H1 (cell line): ENCODE data around the gene UBE2E1. TPM values are rescaled to one million over a fixed set of nuclear protein-coding genes. Genes with fewer than 3 reads are reported as not detected.

Source experiments
- CTCF ChIA-PET: fragments of 300-600 bp; sonication (Branson Sonifier 250); formaldehyde crosslinking; loops from one replicate; lab custom pipeline; 2021; ENCODE audit not compliant: partially characterized antibody; lab: Charles Lee
- POLR2A ChIA-PET: fragments of 300-600 bp; sonication (Branson Sonifier 250); formaldehyde crosslinking; loops from one replicate; lab custom pipeline; 2021; ENCODE audit warnings: inconsistent platforms; ENCODE audit not compliant: partially characterized antibody; lab: Charles Lee
- DNase-seq, 2 experiments: peaks; one replicate each; pipeline versions ENCODE4 v3.0.0 to v3.0.0-alpha.2; 2010 to 2022; ENCODE audit warnings: low spot score in 2 of 2, low read depth in 1 of 2, mixed read lengths in 1 of 2
- FAIRE-seq: peaks from 2 replicates; lab custom pipeline; 2011; peaks lifted over from hg19 to GRCh38; lab: Jason Lieb, UNC
- H2AFZ ChIP-seq: 2 replicates; pipeline ENCODE4 v1.8.1; 2012; ENCODE audit warnings: low read length, inconsistent platforms
- H2AK5ac ChIP-seq: 2 replicates; pipeline ENCODE4 v1.6.1; 2013; ENCODE audit warnings: low read depth, low read length
- H2BK120ac ChIP-seq: replicated peaks from 2 replicates; pipeline ENCODE3; 2013; ENCODE audit warnings: low read depth, low read length, inconsistent platforms
- H2BK12ac ChIP-seq: 2 replicates; pipeline ENCODE4 v1.6.1; 2013; ENCODE audit warnings: low read depth, low read length
- H2BK15ac ChIP-seq: 2 replicates; pipeline ENCODE4 v1.6.1; 2013; ENCODE audit warnings: low read length
- H2BK20ac ChIP-seq: 2 replicates; pipeline ENCODE4 v1.6.1; 2013; ENCODE audit warnings: low read length
- H2BK5ac ChIP-seq: 2 replicates; pipeline ENCODE4 v1.6.1; 2013; ENCODE audit warnings: low read depth, low read length
- H3K14ac ChIP-seq: 2 replicates; pipeline ENCODE4 v1.6.1; 2013; ENCODE audit warnings: inconsistent platforms; ENCODE audit not compliant: insufficient read length
- H3K18ac ChIP-seq: 2 replicates; pipeline ENCODE4 v1.6.1; 2013; ENCODE audit warnings: low read length; ENCODE audit errors: extremely low read depth
- H3K23ac ChIP-seq: 2 replicates; pipeline ENCODE4 v1.6.1; 2013; ENCODE audit warnings: inconsistent platforms; ENCODE audit not compliant: insufficient read length
- H3K23me2 ChIP-seq: 2 replicates; pipeline ENCODE4 v1.6.1; 2013; ENCODE audit warnings: low read depth, low read length
- H3K27ac ChIP-seq: 2 replicates; pipeline ENCODE4 v1.6.1; 2011; ENCODE audit warnings: low read depth, low read length, inconsistent platforms
- H3K27me3 ChIP-seq, 4 experiments: replicated peaks in 1 of 4; 1 replicate in 1 of 4; 2 replicates in 3 of 4; pipeline versions ENCODE4 v1.6.1 to v1.8.1; 2011 to 2013; ENCODE audit warnings: low read length in 3 of 4, mild to moderate bottlenecking in 3 of 4, inconsistent platforms in 2 of 4, mixed read lengths in 2 of 4, moderate library complexity in 1 of 4; ENCODE audit not compliant: control insufficient read depth in 3 of 4, insufficient read depth in 3 of 4; ENCODE audit errors: extremely low read depth in 1 of 4
- H3K36me3 ChIP-seq, 4 experiments: 2 replicates each; pipeline versions ENCODE4 v1.6.1 to v1.8.1; 2011 to 2013; ENCODE audit warnings: mild to moderate bottlenecking in 4 of 4, low read length in 3 of 4, moderate library complexity in 2 of 4, control low read depth in 1 of 4, inconsistent platforms in 1 of 4; ENCODE audit not compliant: insufficient read depth in 4 of 4, control insufficient read depth in 2 of 4
- H3K4ac ChIP-seq: replicated peaks from 2 replicates; pipeline ENCODE3; 2013; ENCODE audit warnings: low read length, low read depth, mixed read lengths, inconsistent platforms; ENCODE audit not compliant: insufficient read length
- H3K4me1 ChIP-seq, 4 experiments: replicated peaks in 1 of 4; 1 replicate in 1 of 4; 2 replicates in 3 of 4; pipeline versions ENCODE4 v1.6.1 to v1.8.1; 2011 to 2013; ENCODE audit warnings: low read length in 3 of 4, inconsistent platforms in 2 of 4, mixed read lengths in 1 of 4; ENCODE audit not compliant: insufficient read depth in 4 of 4, control insufficient read depth in 3 of 4
- H3K4me2 ChIP-seq, 2 experiments: 2 replicates each; pipeline versions ENCODE4 v1.6.1 to v1.8.1; 2011 to 2013; ENCODE audit warnings: low read depth in 2 of 2, low read length in 2 of 2, control low read depth in 1 of 2, inconsistent platforms in 1 of 2, mild to moderate bottlenecking in 1 of 2; ENCODE audit not compliant: insufficient read depth in 1 of 2
- H3K4me3 ChIP-seq, 4 experiments: fragments of 200-600, 300-600 bp in 1 of 4; sonication (generic), shearing (Covaris generic), sonication (Bioruptor Twin) in 1 of 4; 2 replicates each; pipeline versions ENCODE4 v1.5.1 to v1.8.1; 2011 to 2016; ENCODE audit warnings: low read length in 4 of 4, low read depth in 3 of 4, control low read depth in 2 of 4, inconsistent platforms in 2 of 4, mild to moderate bottlenecking in 2 of 4, mixed read lengths in 1 of 4, moderate library complexity in 1 of 4; ENCODE audit not compliant: insufficient read depth in 2 of 4; ENCODE audit errors: extremely low read depth in 1 of 4
- H3K56ac ChIP-seq: replicated peaks from 2 replicates; pipeline ENCODE3; 2013; ENCODE audit warnings: low read depth, mild to moderate bottlenecking, mixed read lengths, low read length, inconsistent platforms; ENCODE audit not compliant: insufficient read length
- H3K79me1 ChIP-seq: 2 replicates; pipeline ENCODE4 v1.6.1; 2013; ENCODE audit warnings: low read depth, low read length, control low read depth
- H3K79me2 ChIP-seq, 2 experiments: 2 replicates each; pipeline versions ENCODE4 v1.6.1 to v1.8.1; 2012 to 2013; ENCODE audit warnings: low read length in 2 of 2, mild to moderate bottlenecking in 2 of 2, inconsistent platforms in 1 of 2; ENCODE audit not compliant: insufficient read depth in 2 of 2, control insufficient read depth in 1 of 2
- H3K9ac ChIP-seq, 4 experiments: replicated peaks in 1 of 4; 1 replicate in 1 of 4; 2 replicates in 3 of 4; pipeline versions ENCODE4 v1.6.1 to v1.8.1; 2011 to 2013; ENCODE audit warnings: low read depth in 3 of 4, low read length in 3 of 4, control low read depth in 2 of 4, mild to moderate bottlenecking in 2 of 4, moderate library complexity in 2 of 4, inconsistent platforms in 1 of 4; ENCODE audit errors: extremely low read depth in 1 of 4
- H3K9me3 ChIP-seq, 2 experiments: 2 replicates each; pipeline versions ENCODE4 v1.6.1 to v1.8.1; 2012 to 2013; ENCODE audit warnings: mild to moderate bottlenecking in 2 of 2, moderate library complexity in 2 of 2, control low read depth in 1 of 2, inconsistent platforms in 1 of 2, low read depth in 1 of 2, low read length in 1 of 2, mixed read lengths in 1 of 2; ENCODE audit not compliant: insufficient read depth in 2 of 2
- H4K20me1 ChIP-seq, 2 experiments: replicated peaks in 1 of 2; 2 replicates each; pipeline versions ENCODE3 to v1.8.1; 2011 to 2013; ENCODE audit warnings: inconsistent platforms in 2 of 2, low read length in 2 of 2, mild to moderate bottlenecking in 1 of 2; ENCODE audit not compliant: insufficient read depth in 2 of 2, control insufficient read depth in 1 of 2
- H4K5ac ChIP-seq: 2 replicates; pipeline ENCODE4 v1.6.1; 2013; ENCODE audit warnings: low read length, low read depth, mixed read lengths, inconsistent platforms; ENCODE audit not compliant: insufficient read length
- H4K8ac ChIP-seq: 2 replicates; pipeline ENCODE4 v1.8.0; 2013; ENCODE audit warnings: mild to moderate bottlenecking, moderate library complexity, low read length, inconsistent platforms; ENCODE audit not compliant: insufficient read depth; ENCODE audit errors: extremely low read depth
- H4K91ac ChIP-seq: replicated peaks from 2 replicates; pipeline ENCODE3; 2013; ENCODE audit warnings: low read length, mixed read lengths, inconsistent platforms; ENCODE audit not compliant: insufficient read length
- BCL11A ChIP-seq, 2 experiments: IDR thresholded peaks; one replicate each; pipeline ENCODE4 v1.6.1; 2011; ENCODE audit warnings: low read depth in 2 of 2, low read length in 2 of 2, mild to moderate bottlenecking in 2 of 2
- CTBP2 ChIP-seq: IDR thresholded peaks from 2 replicates; pipeline ENCODE4 v1.7.0; 2011; ENCODE audit warnings: borderline replicate concordance, mild to moderate bottlenecking, moderate library complexity, mixed read lengths, low read length; ENCODE audit not compliant: insufficient read depth, insufficient read length
- JUN ChIP-seq: IDR thresholded peaks from 2 replicates; pipeline ENCODE4 v1.6.1; 2011; ENCODE audit warnings: low read depth, mild to moderate bottlenecking, improper control_type of control experiment, low read length
- WGBS, 2 experiments: shearing (Covaris generic) in 1 of 2; methylation state at CpG; one replicate each; pipeline versions ENCODE4 v1.1.6 to v1.1.7; 2013 to 2015; ENCODE audit warnings: low lambda C conversion rate in 2 of 2, mixed read lengths in 2 of 2, inconsistent platforms in 1 of 2, low coverage in 1 of 2, missing lambda C conversion rate in 1 of 2; ENCODE audit not compliant: insufficient replicate concordance in 2 of 2, insufficient coverage in 1 of 2, insufficient read length in 1 of 2; ENCODE audit errors: extremely low coverage in 1 of 2, missing lambda C conversion rate in 1 of 2; 5-methylcytosine and 5-hydroxymethylcytosine counted together
- polyA plus RNA-seq, 7 experiments: library from polyadenylated mRNA; depleted of rRNA in 3 of 7; stranded (reverse) in 5 of 7; unstranded in 2 of 7; fragments of >200 nt in 5 of 7; fragments of 200-250 nt in 2 of 7; gene quantifications; 1 replicate in 5 of 7; 2 replicates in 1 of 7; 4 replicates in 1 of 7; pipeline versions ENCODE4 v1.2.1 to v1.2.3, GENCODE V29; 2011 to 2013; ENCODE audit warnings: missing spikeins in 2 of 7, mixed read lengths in 2 of 7
- total RNA-seq: library from RNA; stranded (reverse); fragmentation: NEBNext Ultra II Directional; extraction: Animal tissue kit (Norgen Biotek cat#: 25700); gene quantifications from 2 replicates; pipeline ENCODE4 v1.2.1, GENCODE V29; 2021

The UBE2E1 gene
- total and polyA plus RNA-seq, 2 of the 8 experiments (the other 6 are each of a cell fraction or from before 2014, with no cell fraction given): 109 to 141 TPM

DNA sequence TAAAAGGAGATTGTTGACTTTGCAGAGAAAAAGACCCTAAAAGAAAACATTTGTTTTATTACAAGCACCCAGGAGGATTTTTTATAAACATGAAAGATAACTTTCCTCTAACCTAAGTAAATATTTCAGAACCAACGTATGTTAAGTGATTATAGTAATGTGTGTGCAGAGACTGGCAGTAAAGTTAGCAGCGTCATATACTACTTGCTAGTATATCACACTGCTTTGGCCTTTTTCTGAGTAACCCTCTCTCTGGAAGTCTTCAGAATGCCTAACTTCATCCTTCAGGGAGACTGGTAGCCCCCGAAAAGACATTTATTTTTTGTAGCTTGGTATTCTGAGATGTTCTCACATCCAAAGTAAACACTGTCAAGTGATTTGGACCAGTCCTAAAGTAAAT is 17.9 kb downstream of the UBE2E1 start:
- FAIRE-seq (no peak), DNase-seq (no peak)
- no peak overlapping the region for H3K4me3 ChIP-seq
- POLR2A ChIA-PET: interaction anchor here (1.3 to 2.2 kb wide), 3 partner anchors 11 to 93 kb away, joined by 3 to 7 read pairs (median 3); partner anchors contain the start of genes NKIRAS1 and RPL15
- H3K9me3 ChIP-seq: no peaks in the 10 kb centered on the region
- H3K4me1 ChIP-seq: peaks cover 0 to 19% (median 14%) of the 10 kb centered on the region in 4 experiments; a peak in 5 of 7 replicates
- H2BK12ac ChIP-seq: no peak overlapping the region
- TF ChIP-seq JUN: no peak
- no peak for TF ChIP-seq CTBP2
- no peak for TF ChIP-seq BCL11A (IDR thresholded peaks at IDR 0.05; ENCODE audit: low read depth in 2 of 2, low read length in 2 of 2)
- no peak overlapping the region for H4K91ac ChIP-seq
- no peaks in the 10 kb centered on the region for H3K23me2 ChIP-seq
- no peak overlapping the region for H4K5ac ChIP-seq
- no peak overlapping the region for H4K8ac ChIP-seq
- peaks cover 11 to 97% of the 10 kb centered on the region in 2 experiments for H3K79me2 ChIP-seq
- H2BK15ac ChIP-seq: no peak overlapping the region
- H2AK5ac ChIP-seq: no peak overlapping the region
- no peak overlapping the region for H3K14ac ChIP-seq
- H3K36me3 ChIP-seq: peaks cover 0 to 20% (median 0%) of the 10 kb centered on the region in 4 experiments; a peak in 2 of 8 replicates
- H3K23ac ChIP-seq: no peak overlapping the region
- H3K4me2 ChIP-seq: no peak overlapping the region
- peaks cover 0 to 1% (median 0%) of the 10 kb centered on the region in 4 experiments; a peak in 1 of 7 replicates for H3K27me3 ChIP-seq
- no peak overlapping the region for H3K9ac ChIP-seq
- H4K20me1 ChIP-seq: peaks cover 10 to 20% of the 10 kb centered on the region in 2 experiments
- no peak overlapping the region for H2AFZ ChIP-seq
- no peak overlapping the region for H2BK5ac ChIP-seq
- CTCF ChIA-PET: no interaction called here
- no peak overlapping the region for H2BK120ac ChIP-seq
- H3K27ac ChIP-seq: no peak overlapping the region
- WGBS, 2 experiments: 74% methylated on average over 3 of the region's 3 CpGs; no CpG with 5 or more reads in 1 of the 2 experiments
- no peak overlapping the region for H3K4ac ChIP-seq
- no peak overlapping the region for H2BK20ac ChIP-seq
- no peak overlapping the region for H3K18ac ChIP-seq
- peaks cover 8% of the 10 kb centered on the region; the same call in 1 of the 2 replicates for H3K79me1 ChIP-seq
- no peak overlapping the region for H3K56ac ChIP-seq
